Esophagus muscularis mucosa (tissue), 4 donors: Measurements from ENCODE around the gene CAMTA1. TPM values are rescaled to one million over a fixed set of nuclear protein-coding genes. Genes with fewer than 3 reads are reported as not detected.

Experiments
- DNase-seq: peaks from one replicate; pipeline ENCODE4 v3.0.0-alpha.2; 2017; ENCODE audit errors: extremely low spot score
- H3K27ac ChIP-seq, 4 donors: fragments of 200-600 bp; sonication (generic); replicated peaks in 1 of 4; 1 replicate in 3 of 4; 2 replicates in 1 of 4; pipeline ENCODE4 v1.5.1; 2016 to 2019; ENCODE audit warnings: mild to moderate bottlenecking in 1 of 4
- H3K27me3 ChIP-seq, 4 donors: fragments of 200-600 bp; sonication (generic); one replicate each; pipeline versions ENCODE4 v1.5.1 to v1.6.0; 2016 to 2019
- H3K36me3 ChIP-seq, 4 donors: fragments of 200-600 bp; sonication (generic); one replicate each; pipeline ENCODE4 v1.5.1; 2016 to 2019
- H3K4me1 ChIP-seq, 4 donors: fragments of 200-600 bp; sonication (generic); one replicate each; pipeline ENCODE4 v1.5.1; 2016 to 2019
- H3K4me3 ChIP-seq, 4 donors: fragments of 200-600 bp; sonication (generic); 1 replicate in 2 of 4; 2 replicates in 2 of 4; pipeline ENCODE4 v1.5.1; 2016 to 2019; ENCODE audit warnings: mild to moderate bottlenecking in 4 of 4, moderate library complexity in 1 of 4
- H3K9me3 ChIP-seq, 4 donors: fragments of 200-600 bp; sonication (generic); 1 replicate in 3 of 4; 2 replicates in 1 of 4; pipeline ENCODE4 v1.5.1; 2016 to 2019
- EP300 ChIP-seq: sonication (generic); formaldehyde crosslinking; IDR thresholded peaks from one replicate; pipeline ENCODE4 v1.6.1; 2017; ENCODE audit warnings: antibody characterized with exemption
- POLR2A ChIP-seq: fragments of 450-650 bp; IDR thresholded peaks from one replicate; pipeline ENCODE4 v1.6.1; 2017; ENCODE audit warnings: antibody characterized with exemption, moderate library complexity, mild to moderate bottlenecking, low read depth
- POLR2AphosphoS5 ChIP-seq, 2 donors: sonication (generic); formaldehyde crosslinking; IDR thresholded peaks; one replicate each; pipeline ENCODE4 v1.6.1; 2017; ENCODE audit warnings: antibody characterized with exemption in 2 of 2
- WGBS: methylation state at CpG from one replicate; pipeline ENCODE4 v1.1.5; 2018; 5-methylcytosine and 5-hydroxymethylcytosine counted together
- intact Hi-C: fragments of 100-400 bp; cut with DNase I; formaldehyde crosslinking; loops from one replicate; pipeline ENCODE4 v1.15.1; 2023
- total RNA-seq, 4 donors: library from RNA; depleted of rRNA; stranded (reverse); fragments of >200 nt; gene quantifications; one replicate each; pipeline versions ENCODE4 v1.1.0 to v1.2.1, GENCODE V29; 2016
- TF ChIP-seq, protein P1 (sequence below), 3 experiments: fragments of 200-600 bp in 2 of 3; fragments of 450-650 bp in 1 of 3; sonication (generic) in 2 of 3; IDR thresholded peaks; one replicate each; pipeline ENCODE4 v1.5.1; 2017 to 2019; ENCODE audit warnings: antibody characterized with exemption in 3 of 3, mild to moderate bottlenecking in 2 of 3, moderate library complexity in 1 of 3

Gene CAMTA1
- total RNA-seq, 4 donors from 2014 or later = 109 to 226 (median 139) TPM

GRCh38 chr1:6747674-6748073 is 37.6 kb upstream of the CAMTA1 start:
- H3K27me3 ChIP-seq = no peaks in the 10 kb centered on the region
- H3K4me3 ChIP-seq = no peak overlapping the region
- intact Hi-C loops = loop anchor here (5.0 kb wide), 1 partner anchor 35 kb away; no protein-coding TSS in a partner anchor
- no peak for DNase-seq
- WGBS = 89% methylated on average over 2 of the region's 2 CpGs
- peaks cover 14 to 39% (median 38%) of the 10 kb centered on the region in 4 donors for H3K4me1 ChIP-seq
- H3K9me3 ChIP-seq = no peaks in the 10 kb centered on the region
- no peak overlapping the region for H3K27ac ChIP-seq
- TF ChIP-seq POLR2A (no peak), POLR2AphosphoS5 (IDR thresholded peaks at IDR 0.05) (no peak), EP300 (no peak)
- TF ChIP-seq, protein P1, sequence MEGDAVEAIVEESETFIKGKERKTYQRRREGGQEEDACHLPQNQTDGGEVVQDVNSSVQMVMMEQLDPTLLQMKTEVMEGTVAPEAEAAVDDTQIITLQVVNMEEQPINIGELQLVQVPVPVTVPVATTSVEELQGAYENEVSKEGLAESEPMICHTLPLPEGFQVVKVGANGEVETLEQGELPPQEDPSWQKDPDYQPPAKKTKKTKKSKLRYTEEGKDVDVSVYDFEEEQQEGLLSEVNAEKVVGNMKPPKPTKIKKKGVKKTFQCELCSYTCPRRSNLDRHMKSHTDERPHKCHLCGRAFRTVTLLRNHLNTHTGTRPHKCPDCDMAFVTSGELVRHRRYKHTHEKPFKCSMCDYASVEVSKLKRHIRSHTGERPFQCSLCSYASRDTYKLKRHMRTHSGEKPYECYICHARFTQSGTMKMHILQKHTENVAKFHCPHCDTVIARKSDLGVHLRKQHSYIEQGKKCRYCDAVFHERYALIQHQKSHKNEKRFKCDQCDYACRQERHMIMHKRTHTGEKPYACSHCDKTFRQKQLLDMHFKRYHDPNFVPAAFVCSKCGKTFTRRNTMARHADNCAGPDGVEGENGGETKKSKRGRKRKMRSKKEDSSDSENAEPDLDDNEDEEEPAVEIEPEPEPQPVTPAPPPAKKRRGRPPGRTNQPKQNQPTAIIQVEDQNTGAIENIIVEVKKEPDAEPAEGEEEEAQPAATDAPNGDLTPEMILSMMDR (IDR thresholded peaks at IDR 0.05) = no peak
- no peaks in the 10 kb centered on the region for H3K36me3 ChIP-seq

DNA sequence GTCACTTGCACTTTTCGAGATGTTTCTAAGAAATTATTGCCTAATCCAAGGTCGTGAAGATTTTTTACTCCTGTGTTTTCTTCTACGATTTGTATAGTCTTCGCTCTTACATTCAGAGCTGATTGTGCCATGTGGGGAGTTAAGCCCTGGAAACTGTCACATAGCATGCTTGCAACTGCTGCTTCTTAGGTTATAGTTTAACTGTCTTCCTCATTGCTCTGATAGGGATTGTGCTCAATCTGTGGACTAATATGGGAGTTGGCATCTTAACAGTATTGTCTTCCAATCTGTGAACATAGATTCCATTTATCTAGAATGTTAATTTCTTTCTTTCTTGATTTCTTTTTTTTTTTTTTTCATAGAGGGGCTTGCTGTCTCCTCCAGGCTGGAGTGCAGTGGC is 34.8 kb upstream of the CAMTA1 start:
- TF ChIP-seq POLR2A (no peak), POLR2AphosphoS5 (IDR thresholded peaks at IDR 0.05) (no peak), EP300 (no peak)
- TF ChIP-seq, protein P1 (IDR thresholded peaks at IDR 0.05) = no peak
- intact Hi-C loops = no loop called here
- 89% methylated on average over 4 of the region's 4 CpGs for WGBS
- no peak for DNase-seq
- Histone ChIP-seq H3K36me3 (no peaks in the 10 kb centered on the region), H3K4me3 (no peak overlapping the region), H3K27me3 (no peaks in the 10 kb centered on the region), H3K27ac (no peak overlapping the region), H3K9me3 (no peaks in the 10 kb centered on the region), H3K4me1 (peaks cover 0 to 18% (median 14%) of the 10 kb centered on the region in 4 donors)

GRCh38 chr1:6753320-6754140 is 31.7 kb upstream of the CAMTA1 start:
- Histone ChIP-seq H3K27me3 (peaks cover 0 to 6% (median 0%) of the 10 kb centered on the region in 4 donors), H3K4me3 (no peak overlapping the region), H3K9me3 (no peaks in the 10 kb centered on the region), H3K36me3 (no peaks in the 10 kb centered on the region), H3K4me1 (no peaks in the 10 kb centered on the region), H3K27ac (no peak overlapping the region)
- TF ChIP-seq POLR2A = no peak
- TF ChIP-seq EP300 = no peak
- no peak for TF ChIP-seq POLR2AphosphoS5 (IDR thresholded peaks at IDR 0.05)
- TF ChIP-seq, protein P1 (IDR thresholded peaks at IDR 0.05) = no peak
- no peak for DNase-seq
- intact Hi-C loops = no loop called here
- 74% methylated on average over 10 of the region's 10 CpGs for WGBS

GRCh38 chr1:6756457-6756856 is 28.8 kb upstream of the CAMTA1 start:
- Histone ChIP-seq H3K27me3 (peaks cover 0 to 6% (median 0%) of the 10 kb centered on the region in 4 donors), H3K27ac (no peak overlapping the region), H3K36me3 (no peaks in the 10 kb centered on the region), H3K4me3 (no peak overlapping the region), H3K4me1 (no peaks in the 10 kb centered on the region), H3K9me3 (no peaks in the 10 kb centered on the region)
- no peak for DNase-seq
- TF ChIP-seq EP300 = no peak
- TF ChIP-seq, protein P1 (IDR thresholded peaks at IDR 0.05) = no peak
- TF ChIP-seq POLR2AphosphoS5 (IDR thresholded peaks at IDR 0.05) = no peak
- TF ChIP-seq POLR2A = no peak
- intact Hi-C loops = no loop called here
- WGBS = 62% methylated on average over 1 of the region's 1 CpG
